Measurements from ENCODE around the gene LHX8. TPM values are rescaled to one million over a fixed set of nuclear protein-coding genes. Genes with fewer than 3 reads are reported as not detected.

LHX8 gene
- total and polyA plus RNA-seq, 10 of the 15 experiments (the other 5 are each of a cell fraction or from before 2014, with no cell fraction given): not detected

DNA sequence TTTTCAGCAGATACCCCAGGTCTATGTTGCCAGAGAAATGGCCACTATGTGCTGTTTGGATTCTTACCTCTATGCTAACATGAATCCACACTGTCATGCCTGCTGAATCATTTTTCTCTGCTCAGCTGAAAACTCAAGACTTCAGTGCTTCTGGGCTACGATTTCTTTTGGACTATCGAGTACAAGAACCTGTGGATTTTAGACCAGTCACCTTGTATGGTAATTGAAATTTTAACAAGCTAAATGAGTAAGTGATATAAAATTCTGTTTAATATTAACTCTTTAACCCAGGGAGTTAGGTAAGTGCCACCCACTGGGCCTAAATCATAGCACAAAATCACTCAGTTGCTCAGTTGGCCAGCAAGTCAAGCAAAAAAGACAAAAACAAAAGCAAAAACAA, 35.8 kb downstream of the LHX8 start (continued):
- TF ChIP-seq, protein P1, sequence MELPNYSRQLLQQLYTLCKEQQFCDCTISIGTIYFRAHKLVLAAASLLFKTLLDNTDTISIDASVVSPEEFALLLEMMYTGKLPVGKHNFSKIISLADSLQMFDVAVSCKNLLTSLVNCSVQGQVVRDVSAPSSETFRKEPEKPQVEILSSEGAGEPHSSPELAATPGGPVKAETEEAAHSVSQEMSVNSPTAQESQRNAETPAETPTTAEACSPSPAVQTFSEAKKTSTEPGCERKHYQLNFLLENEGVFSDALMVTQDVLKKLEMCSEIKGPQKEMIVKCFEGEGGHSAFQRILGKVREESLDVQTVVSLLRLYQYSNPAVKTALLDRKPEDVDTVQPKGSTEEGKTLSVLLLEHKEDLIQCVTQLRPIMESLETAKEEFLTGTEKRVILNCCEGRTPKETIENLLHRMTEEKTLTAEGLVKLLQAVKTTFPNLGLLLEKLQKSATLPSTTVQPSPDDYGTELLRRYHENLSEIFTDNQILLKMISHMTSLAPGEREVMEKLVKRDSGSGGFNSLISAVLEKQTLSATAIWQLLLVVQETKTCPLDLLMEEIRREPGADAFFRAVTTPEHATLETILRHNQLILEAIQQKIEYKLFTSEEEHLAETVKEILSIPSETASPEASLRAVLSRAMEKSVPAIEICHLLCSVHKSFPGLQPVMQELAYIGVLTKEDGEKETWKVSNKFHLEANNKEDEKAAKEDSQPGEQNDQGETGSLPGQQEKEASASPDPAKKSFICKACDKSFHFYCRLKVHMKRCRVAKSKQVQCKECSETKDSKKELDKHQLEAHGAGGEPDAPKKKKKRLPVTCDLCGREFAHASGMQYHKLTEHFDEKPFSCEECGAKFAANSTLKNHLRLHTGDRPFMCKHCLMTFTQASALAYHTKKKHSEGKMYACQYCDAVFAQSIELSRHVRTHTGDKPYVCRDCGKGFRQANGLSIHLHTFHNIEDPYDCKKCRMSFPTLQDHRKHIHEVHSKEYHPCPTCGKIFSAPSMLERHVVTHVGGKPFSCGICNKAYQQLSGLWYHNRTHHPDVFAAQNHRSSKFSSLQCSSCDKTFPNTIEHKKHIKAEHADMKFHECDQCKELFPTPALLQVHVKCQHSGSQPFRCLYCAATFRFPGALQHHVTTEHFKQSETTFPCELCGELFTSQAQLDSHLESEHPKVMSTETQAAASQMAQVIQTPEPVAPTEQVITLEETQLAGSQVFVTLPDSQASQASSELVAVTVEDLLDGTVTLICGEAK (IDR thresholded peaks at IDR 0.05; ENCODE audit: borderline replicate concordance): no peak
- TF ChIP-seq, protein P2, sequence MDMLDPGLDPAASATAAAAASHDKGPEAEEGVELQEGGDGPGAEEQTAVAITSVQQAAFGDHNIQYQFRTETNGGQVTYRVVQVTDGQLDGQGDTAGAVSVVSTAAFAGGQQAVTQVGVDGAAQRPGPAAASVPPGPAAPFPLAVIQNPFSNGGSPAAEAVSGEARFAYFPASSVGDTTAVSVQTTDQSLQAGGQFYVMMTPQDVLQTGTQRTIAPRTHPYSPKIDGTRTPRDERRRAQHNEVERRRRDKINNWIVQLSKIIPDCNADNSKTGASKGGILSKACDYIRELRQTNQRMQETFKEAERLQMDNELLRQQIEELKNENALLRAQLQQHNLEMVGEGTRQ (IDR thresholded peaks at IDR 0.05; ENCODE audit: borderline replicate concordance, low read depth, low read length): no peak
- no peak for TF ChIP-seq POLR2AphosphoS5 (IDR thresholded peaks at IDR 0.05; ENCODE audit: low read length)
- no peak for TF ChIP-seq ASH2L (IDR thresholded peaks at IDR 0.05; ENCODE audit: borderline replicate concordance, low read depth)
- no peak for TF ChIP-seq PAX8 (IDR thresholded peaks at IDR 0.05)
- no peak for TF ChIP-seq GATAD2B (conservative IDR thresholded peaks at IDR 0.05; ENCODE audit: low read depth)

DNA sequence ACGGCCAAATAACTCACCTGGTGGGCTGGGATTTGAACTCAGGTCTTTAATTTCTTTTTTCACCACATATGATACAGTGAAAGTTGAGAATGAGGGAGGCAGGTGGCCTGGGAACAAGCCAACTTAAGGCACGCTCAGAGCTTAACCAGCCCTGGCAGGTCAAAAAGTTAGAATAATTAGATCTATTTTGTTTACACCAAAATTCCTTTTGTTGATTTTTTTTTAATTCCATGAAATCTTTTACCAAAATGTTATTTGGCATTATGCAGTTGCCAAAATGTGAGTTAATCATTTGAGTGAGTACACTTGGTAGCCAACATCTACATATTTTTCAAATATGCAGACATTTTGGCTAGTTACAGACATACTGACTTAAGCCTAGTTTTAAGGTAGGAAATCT, 36.8 kb downstream of the LHX8 start:
- Histone ChIP-seq H3K27ac (ENCODE audit: control insufficient read depth, insufficient read depth) (no peak overlapping the region), H4K20me1 (ENCODE audit: control insufficient read depth, insufficient read depth) (no peaks in the 10 kb centered on the region), H3K36me3 (ENCODE audit: control insufficient read depth in 2 of 2, insufficient read depth in 2 of 2, low read length in 1 of 2) (no peaks in the 10 kb centered on the region), H3K79me2 (ENCODE audit: control insufficient read depth, insufficient read depth, low read length) (no peaks in the 10 kb centered on the region), H3K9ac (ENCODE audit: control insufficient read depth, insufficient read depth, low read length) (no peak overlapping the region), H3K4me2 (ENCODE audit: control insufficient read depth, insufficient read depth) (no peak overlapping the region), H3K4me3 (no peak overlapping the region), H2AFZ (ENCODE audit: control insufficient read depth, low read depth, low read length) (no peak overlapping the region), H3K9me3 (replicated peaks; ENCODE audit: control insufficient read depth, insufficient read depth, low read length) (no peaks in the 10 kb centered on the region), H3K27me3 (replicated peaks in 1 of 2; ENCODE audit: control insufficient read depth in 2 of 2, insufficient read depth in 2 of 2, low read length in 1 of 2) (no peaks in the 10 kb centered on the region), H3K4me1 (ENCODE audit: control insufficient read depth, insufficient read depth, low read length) (no peaks in the 10 kb centered on the region)
- TF ChIP-seq, protein P3, sequence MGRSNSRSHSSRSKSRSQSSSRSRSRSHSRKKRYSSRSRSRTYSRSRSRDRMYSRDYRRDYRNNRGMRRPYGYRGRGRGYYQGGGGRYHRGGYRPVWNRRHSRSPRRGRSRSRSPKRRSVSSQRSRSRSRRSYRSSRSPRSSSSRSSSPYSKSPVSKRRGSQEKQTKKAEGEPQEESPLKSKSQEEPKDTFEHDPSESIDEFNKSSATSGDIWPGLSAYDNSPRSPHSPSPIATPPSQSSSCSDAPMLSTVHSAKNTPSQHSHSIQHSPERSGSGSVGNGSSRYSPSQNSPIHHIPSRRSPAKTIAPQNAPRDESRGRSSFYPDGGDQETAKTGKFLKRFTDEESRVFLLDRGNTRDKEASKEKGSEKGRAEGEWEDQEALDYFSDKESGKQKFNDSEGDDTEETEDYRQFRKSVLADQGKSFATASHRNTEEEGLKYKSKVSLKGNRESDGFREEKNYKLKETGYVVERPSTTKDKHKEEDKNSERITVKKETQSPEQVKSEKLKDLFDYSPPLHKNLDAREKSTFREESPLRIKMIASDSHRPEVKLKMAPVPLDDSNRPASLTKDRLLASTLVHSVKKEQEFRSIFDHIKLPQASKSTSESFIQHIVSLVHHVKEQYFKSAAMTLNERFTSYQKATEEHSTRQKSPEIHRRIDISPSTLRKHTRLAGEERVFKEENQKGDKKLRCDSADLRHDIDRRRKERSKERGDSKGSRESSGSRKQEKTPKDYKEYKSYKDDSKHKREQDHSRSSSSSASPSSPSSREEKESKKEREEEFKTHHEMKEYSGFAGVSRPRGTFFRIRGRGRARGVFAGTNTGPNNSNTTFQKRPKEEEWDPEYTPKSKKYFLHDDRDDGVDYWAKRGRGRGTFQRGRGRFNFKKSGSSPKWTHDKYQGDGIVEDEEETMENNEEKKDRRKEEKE (IDR thresholded peaks at IDR 0.05): no peak
- TF ChIP-seq POLR2A (IDR thresholded peaks at IDR 0.05; ENCODE audit: low read depth, low read length) (no peak), GATAD2B (conservative IDR thresholded peaks at IDR 0.05; ENCODE audit: low read depth) (no peak), NR2F1 (conservative IDR thresholded peaks at IDR 0.05) (no peak), NFYA (IDR thresholded peaks at IDR 0.05; ENCODE audit: borderline replicate concordance, low read depth, low read length) (no peak), ZNF24 (IDR thresholded peaks at IDR 0.05) (no peak), MYC (IDR thresholded peaks at IDR 0.05; ENCODE audit: insufficient read depth, insufficient read length, insufficient replicate concordance, low read length, severe bottlenecking) (no peak)
- ATAC-seq (no peak), DNase-seq (ENCODE audit: low read depth, low spot score) (no peak), FAIRE-seq (no peak)
- ChIA-PET RAD21 (ENCODE audit: unreplicated experiment) (no interaction called here), POLR2A (no interaction called here), SMC1A (ENCODE audit: uncharacterized antibody, unreplicated experiment) (no interaction called here), CTCF (no interaction called here)
- intact Hi-C loops (cut with micrococcal nuclease; ENCODE audit: unreplicated experiment): no loop called here
- WGBS (ENCODE audit: insufficient coverage, insufficient replicate concordance, low lambda C conversion rate, missing lambda C conversion rate): 21% methylated on average over 2 of the region's 2 CpGs
- in situ Hi-C loops (cut with MboI): no loop called here
- no TSS peak for BruUV-seq (replicated peaks)
